HUES64 (cell line): ENCODE measurements around the gene CARMIL3.
"Not testable (repeated sequence)": the region's sequence is repeated elsewhere in the genome, so short reads cannot be mapped to it uniquely, and the experiment has no call there.

Source experiments
- H3K27ac ChIP-seq: 2 replicates; pipeline ENCODE4 v1.7.0; 2013; ENCODE audit warnings: low read depth, low read length, inconsistent platforms
- H3K27me3 ChIP-seq: 2 replicates; pipeline ENCODE4 v1.6.1; 2013; ENCODE audit warnings: mild to moderate bottlenecking, low read length; ENCODE audit not compliant: insufficient read depth
- H3K36me3 ChIP-seq: 2 replicates; pipeline ENCODE4 v1.6.1; 2013; ENCODE audit warnings: mild to moderate bottlenecking, low read length; ENCODE audit not compliant: insufficient read depth
- H3K4me1 ChIP-seq: 2 replicates; pipeline ENCODE4 v1.6.1; 2013; ENCODE audit warnings: mild to moderate bottlenecking, low read length, moderate library complexity; ENCODE audit not compliant: insufficient read depth
- H3K4me3 ChIP-seq: 2 replicates; pipeline ENCODE4 v1.5.1; 2013; ENCODE audit warnings: mild to moderate bottlenecking, low read length, moderate library complexity
- H3K9ac ChIP-seq: 2 replicates; pipeline ENCODE4 v1.6.1; 2013; ENCODE audit warnings: mild to moderate bottlenecking, low read depth, low read length
- H3K9me3 ChIP-seq: 2 replicates; pipeline ENCODE4 v1.6.1; 2013; ENCODE audit warnings: low read depth, low read length; ENCODE audit not compliant: insufficient read depth
- WGBS: fragments of 150-250, 120-280 bp; methylation state at CpG from one replicate; pipeline ENCODE4 v1.1.7; 2013; ENCODE audit warnings: missing lambda C conversion rate; 5-methylcytosine and 5-hydroxymethylcytosine counted together

The CARMIL3 gene

DNA sequence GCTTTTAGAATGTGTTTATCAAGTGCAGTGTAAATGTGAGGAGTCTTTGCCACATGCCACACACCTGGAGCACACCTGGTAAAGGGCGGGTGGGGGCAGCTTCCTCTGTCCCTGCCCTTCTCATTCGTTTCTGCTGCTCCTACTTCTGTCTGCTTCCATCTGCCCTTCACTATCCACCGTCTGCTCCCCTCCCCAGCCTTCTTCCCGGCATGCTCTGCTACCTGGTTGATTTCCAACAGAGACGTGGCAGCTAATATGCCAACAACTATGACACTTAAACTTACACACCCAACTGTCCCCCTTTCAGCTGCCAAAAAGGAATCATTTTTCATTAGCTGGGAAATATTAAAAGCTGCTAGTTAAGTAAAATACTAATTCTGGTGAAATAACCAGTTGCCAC lies 9.1 kb upstream of the CARMIL3 start:
- WGBS = 76% methylated on average over 5 of the region's 5 CpGs

DNA sequence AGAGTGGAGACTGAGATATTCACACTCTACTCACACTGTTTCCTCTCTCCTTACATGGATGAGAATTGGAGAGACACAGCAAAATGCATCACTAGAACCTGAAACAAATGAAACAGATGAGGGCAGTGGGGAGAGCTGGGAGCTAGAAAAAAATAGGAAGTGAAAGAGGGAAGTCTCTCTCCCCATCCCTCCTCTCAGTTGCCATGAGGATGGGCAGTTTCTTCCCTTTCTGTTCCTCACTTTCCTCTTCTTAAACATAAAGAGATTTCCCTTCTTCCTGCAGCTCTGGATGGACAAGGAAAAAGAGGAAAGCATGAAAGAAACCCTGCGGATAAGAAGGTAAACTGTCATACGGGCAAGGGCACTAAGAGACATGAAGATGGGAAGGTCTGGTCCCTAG lies 2.8 kb upstream of the CARMIL3 start:
- H3K27me3 ChIP-seq, H3K4me1 ChIP-seq, H3K27ac ChIP-seq, H3K9ac ChIP-seq, H3K9me3 ChIP-seq, H3K36me3 ChIP-seq, H3K4me3 ChIP-seq: not testable (repeated sequence)
- 93% methylated on average over 2 of the region's 2 CpGs for WGBS

More for the DNA sequence above, 9.1 kb upstream of the CARMIL3 start:
- Histone ChIP-seq H3K36me3 (no peaks in the 10 kb centered on the region), H3K4me1 (no peaks in the 10 kb centered on the region), H3K4me3 (no peak overlapping the region), H3K27ac (no peak overlapping the region), H3K27me3 (peaks cover 2% of the 10 kb centered on the region; the same call in 1 of the 2 replicates), H3K9ac (no peak overlapping the region), H3K9me3 (no peaks in the 10 kb centered on the region)

DNA sequence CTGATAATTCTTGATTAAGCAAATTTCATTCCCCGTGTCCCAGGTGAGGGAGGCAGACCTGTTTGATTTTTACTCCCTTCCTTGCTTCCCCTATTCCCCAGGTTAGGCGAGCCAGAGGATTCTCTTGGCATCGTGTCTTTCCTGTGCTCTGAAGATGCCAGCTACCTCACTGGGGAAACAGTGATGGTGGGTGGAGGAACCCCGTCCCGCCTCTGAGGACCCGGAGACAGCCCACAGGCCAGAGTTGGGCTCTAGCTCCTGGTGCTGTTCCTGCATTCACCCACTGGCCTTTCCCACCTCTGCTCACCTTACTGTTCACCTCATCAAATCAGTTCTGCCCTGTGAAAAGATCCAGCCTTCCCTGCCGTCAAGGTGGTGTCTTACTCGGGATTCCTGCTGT lies 1.1 kb upstream of the CARMIL3 start:
- not testable (repeated sequence) for H3K9ac ChIP-seq, H3K36me3 ChIP-seq, H3K4me1 ChIP-seq, H3K27me3 ChIP-seq, H3K9me3 ChIP-seq, H3K27ac ChIP-seq
- H3K4me3 ChIP-seq = peak overlapping the region; percentile 61; the same call in 1 of the 2 replicates
- 66% methylated on average over 8 of the region's 8 CpGs for WGBS

DNA sequence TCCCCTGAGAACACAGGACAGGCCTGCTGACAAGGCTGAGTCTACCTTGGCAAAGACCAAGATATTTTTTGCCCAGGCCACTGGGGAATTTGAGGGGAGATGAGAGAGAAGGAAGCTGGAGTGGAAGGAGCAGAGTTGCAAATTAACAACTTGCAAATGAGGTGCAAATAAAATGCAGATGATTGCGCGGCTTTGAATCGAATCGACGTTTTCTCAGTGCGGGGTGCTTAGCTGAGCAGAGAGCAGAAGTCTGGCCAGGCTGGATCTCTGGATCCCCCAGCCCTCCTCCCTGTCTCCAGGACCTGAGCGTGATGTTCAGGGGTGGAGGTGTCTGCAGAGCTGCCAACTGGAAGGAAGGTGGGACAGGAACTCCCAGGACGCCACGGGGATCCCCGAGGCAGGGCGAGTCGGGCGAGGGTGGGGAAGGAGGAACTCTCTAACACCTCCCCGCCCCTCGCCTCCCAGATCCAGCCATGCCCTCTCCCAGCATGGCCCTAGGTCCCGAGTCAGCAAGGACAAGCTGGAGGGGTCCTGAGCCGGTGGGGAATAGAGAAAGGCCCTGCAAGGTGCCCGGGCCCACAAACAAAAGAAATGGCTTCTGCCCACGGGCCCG lies 527 bp upstream of the CARMIL3 start:
- peaks cover 9% of the 10 kb centered on the region; the same call in 1 of the 2 replicates for H3K27me3 ChIP-seq
- H3K36me3 ChIP-seq = no peaks in the 10 kb centered on the region
- H3K9ac ChIP-seq = peak overlapping the region; percentile 82
- H3K4me3 ChIP-seq = peak overlapping the region; percentile 61
- H3K9me3 ChIP-seq = no peaks in the 10 kb centered on the region
- WGBS = 11% methylated on average over 16 of the region's 20 CpGs
- no peaks in the 10 kb centered on the region for H3K4me1 ChIP-seq
- 0 out of 2 replicates have a peak overlapping the region, but pooled peaks have one; percentile 4 for H3K27ac ChIP-seq

DNA sequence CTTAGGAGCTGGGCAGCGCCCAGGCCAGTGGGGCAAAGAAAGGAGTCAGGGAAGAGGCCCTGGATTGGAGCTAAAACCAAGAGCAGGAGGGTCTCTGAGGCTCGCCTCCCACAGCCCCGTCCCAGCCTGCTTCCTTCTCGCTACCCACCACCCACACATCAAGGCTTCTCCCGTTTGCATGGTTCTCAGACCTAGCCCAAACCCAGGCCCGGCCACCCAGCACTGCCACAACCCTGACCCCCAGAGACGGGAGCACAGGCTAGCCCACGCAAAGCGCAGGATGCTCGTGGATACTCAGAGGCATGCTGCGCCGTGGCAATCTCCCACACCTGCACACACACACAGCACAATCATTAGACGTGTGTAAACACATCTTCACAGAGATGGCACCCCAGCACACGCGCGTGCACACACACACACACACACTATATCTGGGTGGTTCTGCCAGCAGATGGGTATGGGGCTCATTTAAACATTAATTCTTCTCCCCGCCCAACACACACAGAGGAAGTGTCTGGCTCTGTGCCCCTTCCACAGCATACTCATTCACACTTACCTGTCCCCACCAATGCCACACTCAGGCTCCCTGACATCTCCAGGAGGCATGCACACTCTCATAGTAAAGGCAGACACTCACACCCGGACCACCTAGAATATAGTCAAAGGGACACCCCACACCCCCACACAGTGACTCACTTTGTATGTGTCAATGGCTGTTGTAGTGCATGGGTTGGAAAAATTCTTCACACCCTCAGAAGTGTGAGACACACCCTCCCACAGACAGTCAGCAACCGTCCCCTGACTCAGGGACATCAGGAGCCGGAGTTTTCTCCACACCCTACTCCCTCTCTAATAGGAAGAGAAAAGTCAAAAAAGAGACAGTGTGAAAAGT lies 1.1 kb downstream of the CARMIL3 start:
- 71% methylated on average over 19 of the region's 20 CpGs for WGBS
- Histone ChIP-seq H3K27ac (no peak overlapping the region), H3K9ac (no peak overlapping the region), H3K4me1 (no peaks in the 10 kb centered on the region), H3K36me3 (no peaks in the 10 kb centered on the region), H3K27me3 (peaks cover 6% of the 10 kb centered on the region; the same call in 1 of the 2 replicates), H3K4me3 (peak overlapping the region; percentile 61), H3K9me3 (no peaks in the 10 kb centered on the region)

DNA sequence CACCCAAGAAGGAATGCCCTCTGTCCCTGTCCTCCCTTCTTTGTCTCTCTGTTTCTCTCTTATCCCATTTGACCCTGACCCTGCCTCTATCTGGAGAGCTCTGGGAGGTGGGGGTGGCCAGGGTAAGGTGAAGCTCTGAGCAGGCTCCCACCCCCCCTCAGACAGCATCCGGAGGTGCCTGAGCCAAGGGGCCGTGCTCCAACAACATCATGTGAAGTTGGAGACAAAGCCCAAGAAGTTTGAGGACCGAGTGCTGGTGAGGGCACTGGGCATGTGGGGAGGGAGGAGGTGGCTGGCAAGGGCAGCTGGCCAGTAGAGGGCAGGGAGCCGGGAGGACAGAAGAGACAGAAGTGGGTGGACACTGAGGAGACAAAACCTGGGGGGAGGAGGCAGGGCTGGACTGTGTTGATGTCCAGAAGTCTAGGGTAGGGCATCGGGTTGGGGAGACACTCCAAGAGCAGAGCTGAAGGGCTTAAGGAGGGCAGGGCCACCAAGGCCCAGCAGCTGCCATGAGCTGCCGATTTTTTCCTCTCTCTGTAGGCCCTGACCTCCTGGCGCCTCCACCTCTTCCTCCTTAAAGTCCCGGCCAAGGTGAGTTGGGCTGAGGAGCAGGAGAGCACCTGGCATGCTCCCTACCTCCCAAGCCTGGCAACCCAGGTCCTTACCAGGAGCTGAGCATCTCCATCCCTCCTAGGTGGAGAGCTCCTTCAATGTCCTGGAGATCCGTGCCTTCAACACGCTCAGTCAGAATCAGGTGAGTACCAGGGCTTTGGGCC lies 1.9 kb downstream of the CARMIL3 start:
- Histone ChIP-seq H3K27ac (no peak overlapping the region), H3K27me3 (peaks cover 6% of the 10 kb centered on the region; the same call in 1 of the 2 replicates), H3K9ac (no peak overlapping the region), H3K9me3 (no peaks in the 10 kb centered on the region), H3K4me3 (no peak overlapping the region), H3K4me1 (no peaks in the 10 kb centered on the region), H3K36me3 (no peaks in the 10 kb centered on the region)
- WGBS = 86% methylated on average over 10 of the region's 10 CpGs

DNA sequence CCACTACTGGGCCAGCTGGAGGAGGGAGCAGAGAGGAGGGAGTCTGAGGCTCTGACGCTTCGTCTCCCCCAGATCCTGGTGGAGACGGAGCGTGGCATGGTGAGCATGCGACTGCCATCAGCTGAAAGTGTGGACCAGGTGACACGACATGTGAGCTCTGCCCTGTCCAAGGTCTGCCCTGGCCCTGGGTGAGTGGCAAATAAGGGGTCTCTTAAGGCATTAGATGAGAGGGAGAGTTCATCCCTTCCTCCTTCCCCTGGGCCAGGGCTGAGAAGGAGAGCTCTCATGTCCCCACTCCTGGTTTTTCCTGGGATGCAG lies 2.5 kb downstream of the CARMIL3 start:
- Histone ChIP-seq H3K9me3 (no peaks in the 10 kb centered on the region), H3K9ac (no peak overlapping the region), H3K4me3 (no peak overlapping the region), H3K27ac (no peak overlapping the region), H3K27me3 (peaks cover 6% of the 10 kb centered on the region; the same call in 1 of the 2 replicates), H3K4me1 (no peaks in the 10 kb centered on the region), H3K36me3 (no peaks in the 10 kb centered on the region)
- WGBS = 86% methylated on average over 6 of the region's 6 CpGs

DNA sequence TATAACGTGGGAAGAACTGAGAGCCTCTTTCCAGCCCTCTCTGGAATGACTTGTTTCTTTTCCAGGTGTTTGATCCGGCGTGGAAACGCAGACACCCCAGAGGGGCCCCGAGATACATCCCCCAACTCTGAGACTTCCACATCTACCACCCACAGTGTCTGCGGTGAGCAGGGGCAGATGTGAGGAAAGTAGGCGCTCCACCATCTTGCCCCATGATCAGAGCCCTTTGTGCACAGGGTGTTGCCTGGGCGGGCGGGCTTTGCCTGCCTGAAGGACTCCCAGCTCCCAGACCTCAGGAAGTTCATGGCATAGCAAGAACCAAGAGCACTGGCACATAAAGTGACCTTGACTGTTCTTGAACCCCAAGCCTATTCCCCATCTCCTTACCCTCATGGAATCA lies 2.8 kb downstream of the CARMIL3 start:
- Histone ChIP-seq H3K27ac (no peak overlapping the region), H3K9ac (no peak overlapping the region), H3K4me1 (no peaks in the 10 kb centered on the region), H3K27me3 (peaks cover 6% of the 10 kb centered on the region; the same call in 1 of the 2 replicates), H3K36me3 (no peaks in the 10 kb centered on the region), H3K4me3 (no peak overlapping the region), H3K9me3 (no peaks in the 10 kb centered on the region)
- 89% methylated on average over 9 of the region's 9 CpGs for WGBS

DNA sequence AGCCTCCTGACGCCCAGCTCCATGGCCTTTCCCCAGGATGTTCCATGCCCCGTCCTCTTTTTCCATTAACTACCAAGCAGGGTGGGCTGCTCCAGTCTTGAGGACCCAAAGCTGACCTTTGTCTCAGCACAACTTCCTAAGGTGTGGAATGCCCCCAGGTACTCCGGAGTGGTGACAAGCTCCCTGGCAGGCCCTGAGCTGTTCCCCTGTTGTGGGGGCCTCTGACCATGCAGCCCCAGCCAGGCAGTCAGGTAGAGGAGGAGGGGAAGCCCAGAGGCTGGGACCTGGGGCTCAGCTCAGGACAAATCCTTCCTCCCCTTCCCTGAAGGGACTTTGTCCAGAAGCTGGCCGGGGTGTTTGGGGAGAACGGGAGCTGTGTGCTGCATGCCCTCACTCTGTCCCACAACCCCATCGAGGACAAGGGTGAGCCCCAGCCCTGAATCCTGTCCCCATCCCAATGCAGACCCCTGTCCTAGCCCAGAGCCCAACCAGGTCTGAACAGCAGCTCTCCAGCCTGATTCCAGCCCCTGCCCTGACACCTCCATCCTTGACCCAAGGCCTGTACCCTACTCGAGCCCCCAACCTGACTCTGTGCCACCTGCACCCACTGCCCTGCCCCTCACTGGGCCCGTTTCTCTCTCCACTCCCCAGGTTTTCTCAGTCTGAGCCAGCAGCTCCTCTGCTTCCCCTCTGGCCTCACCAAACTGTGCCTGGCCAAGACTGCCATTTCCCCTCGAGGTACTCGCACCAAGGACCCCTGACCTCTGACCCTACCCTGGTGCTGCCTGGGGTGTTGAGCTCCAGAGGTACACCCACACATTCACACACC lies 4.4 kb downstream of the CARMIL3 start:
- no peaks in the 10 kb centered on the region for H3K9me3 ChIP-seq
- H3K27ac ChIP-seq = no peak overlapping the region
- no peak overlapping the region for H3K4me3 ChIP-seq
- H3K27me3 ChIP-seq = 0 out of 2 replicates have a peak, but pooled peaks cover 3% of the 10 kb centered on the region
- no peaks in the 10 kb centered on the region for H3K4me1 ChIP-seq
- no peaks in the 10 kb centered on the region for H3K36me3 ChIP-seq
- H3K9ac ChIP-seq = no peak overlapping the region
- 86% methylated on average over 10 of the region's 10 CpGs for WGBS

DNA sequence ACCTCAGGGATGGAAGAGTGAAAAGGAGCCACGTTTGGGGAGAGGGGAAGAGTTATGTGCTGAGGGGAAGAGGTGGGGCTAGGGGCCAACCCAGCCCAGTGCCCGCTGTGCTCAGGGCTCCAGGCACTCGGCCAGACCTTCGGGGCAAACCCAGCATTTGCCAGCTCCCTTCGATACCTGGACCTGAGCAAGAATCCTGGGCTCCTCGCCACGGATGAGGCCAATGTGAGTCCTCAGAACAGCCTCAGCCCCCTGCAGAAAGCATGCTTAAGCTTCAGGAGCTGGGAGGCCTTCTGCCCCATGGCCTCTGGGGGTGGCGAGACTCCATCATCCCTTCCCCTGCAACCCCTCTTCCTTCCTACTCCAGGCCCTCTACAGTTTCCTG lies 5.0 kb downstream of the CARMIL3 start:
- H3K27me3 ChIP-seq = no peaks in the 10 kb centered on the region
- no peak overlapping the region for H3K27ac ChIP-seq
- WGBS = 82% methylated on average over 8 of the region's 8 CpGs
- no peaks in the 10 kb centered on the region for H3K9me3 ChIP-seq
- H3K4me1 ChIP-seq = no peaks in the 10 kb centered on the region
- no peak overlapping the region for H3K9ac ChIP-seq
- H3K4me3 ChIP-seq = no peak overlapping the region
- no peaks in the 10 kb centered on the region for H3K36me3 ChIP-seq
